Tibial nerve (tissue), 4 donors: ENCODE measurements around the gene PIGB. TPM values are rescaled to one million over a fixed set of nuclear protein-coding genes. Genes with fewer than 3 reads are reported as not detected.
"Not testable (repeated sequence)": the region's sequence is repeated elsewhere in the genome, so short reads cannot be mapped to it uniquely, and the experiment has no call there.

Experiments
- DNase-seq, 2 donors: peaks; one replicate each; pipeline ENCODE4 v3.0.0-alpha.2; 2019; ENCODE audit warnings: low spot score in 2 of 2
- H3K27ac ChIP-seq, 4 donors: fragments of 200-600 bp; sonication (generic) in 3 of 4; one replicate each; pipeline ENCODE4 v1.5.1; 2017 to 2019; ENCODE audit warnings: mild to moderate bottlenecking in 1 of 4
- H3K27me3 ChIP-seq, 2 donors: fragments of 200-600 bp; sonication (generic) in 1 of 2; one replicate each; pipeline versions ENCODE4 v1.5.1 to v1.6.0; 2017 to 2019
- H3K36me3 ChIP-seq, 3 donors: fragments of 200-600 bp; sonication (generic); one replicate each; pipeline ENCODE4 v1.5.1; 2018 to 2019
- H3K4me1 ChIP-seq, 4 donors: fragments of 200-600 bp; sonication (generic) in 3 of 4; one replicate each; pipeline ENCODE4 v1.5.1; 2017 to 2019
- H3K4me3 ChIP-seq, 4 donors: fragments of 200-600 bp; sonication (generic) in 3 of 4; one replicate each; pipeline ENCODE4 v1.5.1; 2017 to 2019; ENCODE audit warnings: mild to moderate bottlenecking in 1 of 4, moderate library complexity in 1 of 4
- H3K9me3 ChIP-seq, 4 donors: fragments of 200-600 bp; sonication (generic) in 3 of 4; one replicate each; pipeline ENCODE4 v1.5.1; 2017 to 2019
- EP300 ChIP-seq, 2 donors: sonication (generic); formaldehyde crosslinking; IDR thresholded peaks; one replicate each; pipeline ENCODE4 v1.6.1; 2017; ENCODE audit warnings: antibody characterized with exemption in 2 of 2, mild to moderate bottlenecking in 1 of 2
- POLR2A ChIP-seq, 2 donors: fragments of 450-650 bp; IDR thresholded peaks; one replicate each; pipeline ENCODE4 v1.6.1; 2017; ENCODE audit warnings: antibody characterized with exemption in 2 of 2, mild to moderate bottlenecking in 2 of 2, moderate library complexity in 2 of 2
- WGBS, 2 donors: methylation state at CpG; one replicate each; pipeline ENCODE4 v1.1.5; 2018; 5-methylcytosine and 5-hydroxymethylcytosine counted together
- total RNA-seq, 4 donors: library from RNA; depleted of rRNA; stranded (reverse); fragments of >200 nt; gene quantifications; one replicate each; pipeline ENCODE4 v1.1.0, GENCODE V29; 2016
- TF ChIP-seq, protein P1 (sequence below), 5 experiments: fragments of 200-600 bp in 3 of 5; fragments of 450-650 bp in 2 of 5; sonication (generic) in 3 of 5; IDR thresholded peaks; one replicate each; pipeline ENCODE4 v1.5.1; 2016 to 2019; ENCODE audit warnings: antibody characterized with exemption in 5 of 5, mild to moderate bottlenecking in 3 of 5, moderate library complexity in 2 of 5

PIGB gene
- total RNA-seq, 4 donors from 2014 or later = 4.0 to 16.1 (median 13.8) TPM

- H3K9me3 ChIP-seq = no peaks in the 10 kb centered on the region
- no peak for DNase-seq
- no peaks in the 10 kb centered on the region for H3K27me3 ChIP-seq
- H3K4me3 ChIP-seq = no peak overlapping the region
- peaks cover 0 to 3% (median 0%) of the 10 kb centered on the region in 4 donors for H3K4me1 ChIP-seq
- no peak overlapping the region for H3K27ac ChIP-seq
- WGBS, 2 donors = 75 to 92% methylated on average over 6 of the region's 6 CpGs
- no peaks in the 10 kb centered on the region for H3K36me3 ChIP-seq
- TF ChIP-seq, protein P1, sequence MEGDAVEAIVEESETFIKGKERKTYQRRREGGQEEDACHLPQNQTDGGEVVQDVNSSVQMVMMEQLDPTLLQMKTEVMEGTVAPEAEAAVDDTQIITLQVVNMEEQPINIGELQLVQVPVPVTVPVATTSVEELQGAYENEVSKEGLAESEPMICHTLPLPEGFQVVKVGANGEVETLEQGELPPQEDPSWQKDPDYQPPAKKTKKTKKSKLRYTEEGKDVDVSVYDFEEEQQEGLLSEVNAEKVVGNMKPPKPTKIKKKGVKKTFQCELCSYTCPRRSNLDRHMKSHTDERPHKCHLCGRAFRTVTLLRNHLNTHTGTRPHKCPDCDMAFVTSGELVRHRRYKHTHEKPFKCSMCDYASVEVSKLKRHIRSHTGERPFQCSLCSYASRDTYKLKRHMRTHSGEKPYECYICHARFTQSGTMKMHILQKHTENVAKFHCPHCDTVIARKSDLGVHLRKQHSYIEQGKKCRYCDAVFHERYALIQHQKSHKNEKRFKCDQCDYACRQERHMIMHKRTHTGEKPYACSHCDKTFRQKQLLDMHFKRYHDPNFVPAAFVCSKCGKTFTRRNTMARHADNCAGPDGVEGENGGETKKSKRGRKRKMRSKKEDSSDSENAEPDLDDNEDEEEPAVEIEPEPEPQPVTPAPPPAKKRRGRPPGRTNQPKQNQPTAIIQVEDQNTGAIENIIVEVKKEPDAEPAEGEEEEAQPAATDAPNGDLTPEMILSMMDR (IDR thresholded peaks at IDR 0.05) = no peak
- no peak for TF ChIP-seq POLR2A (IDR thresholded peaks at IDR 0.05)
- no peak for TF ChIP-seq EP300 (IDR thresholded peaks at IDR 0.05)
Measured at GRCh38 chr15:55283379-55284147, 35.5 kb upstream of the PIGB start.

DNA sequence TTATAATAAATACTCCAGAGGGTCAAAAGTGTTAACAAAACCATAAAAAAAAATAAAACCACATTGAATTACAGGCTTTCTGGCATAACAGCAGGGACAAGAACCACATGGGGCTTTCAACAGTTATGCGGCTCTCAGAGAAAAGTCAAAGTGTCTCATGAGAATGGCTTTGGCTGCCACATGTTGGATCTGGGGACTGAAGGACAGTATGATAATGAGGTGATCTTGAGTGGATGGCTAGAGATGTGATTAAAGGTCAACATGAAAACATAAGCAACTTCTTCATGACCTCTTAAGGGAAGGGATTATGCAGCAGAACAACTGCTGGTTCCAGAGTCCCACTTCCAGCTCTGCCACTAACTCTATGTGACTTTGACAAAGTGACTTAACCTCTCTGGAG, 34.6 kb upstream of the PIGB start:
- H3K4me1 ChIP-seq = peaks cover 0 to 7% (median 2%) of the 10 kb centered on the region in 4 donors
- no peak for TF ChIP-seq EP300 (IDR thresholded peaks at IDR 0.05)
- TF ChIP-seq, protein P1 (IDR thresholded peaks at IDR 0.05) = no peak
- no peak for TF ChIP-seq POLR2A (IDR thresholded peaks at IDR 0.05)
- H3K9me3 ChIP-seq = no peaks in the 10 kb centered on the region
- WGBS, 2 donors = 72 to 82% methylated on average over 1 of the region's 1 CpG
- no peak overlapping the region for H3K4me3 ChIP-seq
- H3K27me3 ChIP-seq = no peaks in the 10 kb centered on the region
- H3K36me3 ChIP-seq = no peaks in the 10 kb centered on the region
- DNase-seq = no peak
- H3K27ac ChIP-seq = no peak overlapping the region

- H3K27ac ChIP-seq, DNase-seq, H3K27me3 ChIP-seq, H3K36me3 ChIP-seq, H3K9me3 ChIP-seq, H3K4me3 ChIP-seq: not testable (repeated sequence)
- WGBS, 2 donors = 97% methylated on average over 10 of the region's 10 CpGs
- peaks cover 0 to 11% (median 4%) of the 10 kb centered on the region in 4 donors for H3K4me1 ChIP-seq
Measured at GRCh38 chr15:55286442-55287189, 32.4 kb upstream of the PIGB start.

- Histone ChIP-seq H3K4me1 (peaks cover 0 to 11% (median 2%) of the 10 kb centered on the region in 4 donors), H3K4me3 (no peak overlapping the region), H3K27ac (no peak overlapping the region), H3K27me3 (no peaks in the 10 kb centered on the region), H3K9me3 (no peaks in the 10 kb centered on the region), H3K36me3 (no peaks in the 10 kb centered on the region)
- 91 to 94% methylated on average over 8 of the region's 8 CpGs for WGBS, 2 donors
- TF ChIP-seq, protein P1 (IDR thresholded peaks at IDR 0.05) = no peak
- TF ChIP-seq POLR2A (IDR thresholded peaks at IDR 0.05) (no peak), EP300 (IDR thresholded peaks at IDR 0.05) (no peak)
- DNase-seq = no peak
Measured at GRCh38 chr15:55288006-55288717, 30.9 kb upstream of the PIGB start.

DNA sequence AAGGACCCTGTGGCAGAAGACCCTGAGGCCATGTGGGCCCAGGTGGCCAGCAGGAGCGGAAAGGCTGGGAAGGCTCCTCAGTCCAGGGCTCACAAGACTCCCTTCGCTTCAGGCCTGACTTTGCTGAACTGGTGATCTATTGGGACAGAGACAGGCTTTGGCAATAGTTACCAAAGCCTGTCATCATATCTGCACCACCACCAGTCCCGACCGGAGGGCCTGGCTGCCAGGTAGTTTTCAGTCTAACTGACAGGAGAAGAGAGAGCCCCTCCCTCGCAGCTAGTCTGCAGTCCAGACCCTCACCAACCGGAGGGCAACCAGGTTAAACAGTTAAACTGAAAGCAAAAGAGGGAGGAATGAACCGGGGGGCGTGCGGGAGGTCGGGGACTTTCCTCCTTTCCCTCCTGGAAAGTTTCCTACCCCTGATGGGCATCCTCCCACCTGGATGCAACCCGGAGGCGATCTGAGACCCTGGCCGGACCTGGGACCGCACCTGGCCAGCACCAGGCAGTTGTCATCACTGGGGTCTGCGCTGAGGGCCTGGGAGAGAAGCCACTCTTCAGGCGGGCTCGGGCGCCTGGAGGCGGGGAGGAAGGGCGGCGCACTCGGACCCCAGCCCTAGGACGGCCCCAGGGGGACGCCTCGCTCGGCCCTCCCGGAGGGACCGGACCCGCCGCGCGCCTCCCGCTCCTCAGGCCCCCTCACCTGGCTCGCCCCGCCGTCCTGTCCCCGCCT, 29.8 kb upstream of the PIGB start:
- TF ChIP-seq EP300 (IDR thresholded peaks at IDR 0.05) (peak in 1 of 2 donors; percentile 12), POLR2A (IDR thresholded peaks at IDR 0.05) (no peak)
- TF ChIP-seq, protein P1 (IDR thresholded peaks at IDR 0.05) = no peak
- Histone ChIP-seq H3K4me3 (peak overlapping the region; percentile 56 to 96 (median 88)), H3K36me3 (no peaks in the 10 kb centered on the region), H3K27ac (peak overlapping the region; percentile 57 to 89 (median 85)), H3K27me3 (no peaks in the 10 kb centered on the region), H3K9me3 (no peaks in the 10 kb centered on the region), H3K4me1 (peaks cover 0 to 11% (median 2%) of the 10 kb centered on the region in 4 donors)
- WGBS, 2 donors = 6 to 7% methylated on average over 23 to 33 of the region's 37 CpGs
- peak in 1 of 2 donors; percentile 26 for DNase-seq
